PC-9 (cell line): ENCODE measurements around the gene KCNK3.

Experiments
- EZH2 ChIP-seq: fragments of 200-600 bp; sonication (generic); IDR thresholded peaks from 2 replicates; pipeline ENCODE4 v1.8.0; 2017; ENCODE audit warnings: antibody characterized with exemption, low read depth
- TF ChIP-seq, protein P1 (sequence below): fragments of 200-600 bp; sonication (generic); conservative IDR thresholded peaks from 2 replicates; pipeline ENCODE4 v1.6.1; 2017; ENCODE audit warnings: mixed run types, antibody characterized with exemption, mild to moderate bottlenecking, moderate library complexity

DNA sequence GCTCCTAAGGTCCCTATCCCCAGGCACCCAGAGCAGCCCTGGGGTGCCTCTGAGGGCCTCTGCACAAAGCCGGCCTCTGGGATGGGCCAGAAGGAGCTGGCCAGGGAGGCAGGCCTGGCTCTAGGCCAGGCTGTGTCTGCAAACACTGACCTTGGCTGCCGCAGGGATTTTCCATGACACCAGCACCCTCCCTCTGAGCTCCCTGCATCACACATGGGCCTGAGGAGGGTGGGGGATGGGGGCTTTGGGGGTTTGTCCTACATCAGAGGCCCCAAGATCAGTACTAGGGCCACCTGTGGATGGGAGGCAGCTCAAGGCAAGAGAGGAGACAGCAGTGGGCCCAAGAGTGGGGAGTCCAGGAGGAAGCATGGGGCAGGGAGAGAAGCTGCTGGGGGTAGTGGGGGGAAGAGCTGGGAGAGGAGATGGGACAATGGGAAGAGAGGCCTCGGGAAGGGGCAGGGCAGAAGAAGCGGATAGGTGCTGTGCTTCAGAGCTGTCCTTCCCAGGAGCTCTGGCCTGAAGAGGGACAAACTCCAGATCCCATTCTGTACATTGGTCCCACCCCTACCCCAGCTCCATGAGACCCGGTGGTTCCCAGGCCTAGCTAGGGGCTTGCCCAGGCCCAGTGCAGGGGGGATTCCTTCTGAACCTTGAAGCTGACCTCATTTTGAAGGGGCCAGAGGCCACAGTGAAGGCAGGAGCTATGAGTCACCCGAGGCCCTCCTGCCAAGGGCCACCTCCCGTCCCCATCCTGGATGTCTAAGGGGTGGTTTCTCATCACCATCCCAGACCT, 28.0 kb downstream of the KCNK3 start:
- TF ChIP-seq, protein P1, sequence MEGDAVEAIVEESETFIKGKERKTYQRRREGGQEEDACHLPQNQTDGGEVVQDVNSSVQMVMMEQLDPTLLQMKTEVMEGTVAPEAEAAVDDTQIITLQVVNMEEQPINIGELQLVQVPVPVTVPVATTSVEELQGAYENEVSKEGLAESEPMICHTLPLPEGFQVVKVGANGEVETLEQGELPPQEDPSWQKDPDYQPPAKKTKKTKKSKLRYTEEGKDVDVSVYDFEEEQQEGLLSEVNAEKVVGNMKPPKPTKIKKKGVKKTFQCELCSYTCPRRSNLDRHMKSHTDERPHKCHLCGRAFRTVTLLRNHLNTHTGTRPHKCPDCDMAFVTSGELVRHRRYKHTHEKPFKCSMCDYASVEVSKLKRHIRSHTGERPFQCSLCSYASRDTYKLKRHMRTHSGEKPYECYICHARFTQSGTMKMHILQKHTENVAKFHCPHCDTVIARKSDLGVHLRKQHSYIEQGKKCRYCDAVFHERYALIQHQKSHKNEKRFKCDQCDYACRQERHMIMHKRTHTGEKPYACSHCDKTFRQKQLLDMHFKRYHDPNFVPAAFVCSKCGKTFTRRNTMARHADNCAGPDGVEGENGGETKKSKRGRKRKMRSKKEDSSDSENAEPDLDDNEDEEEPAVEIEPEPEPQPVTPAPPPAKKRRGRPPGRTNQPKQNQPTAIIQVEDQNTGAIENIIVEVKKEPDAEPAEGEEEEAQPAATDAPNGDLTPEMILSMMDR = no peak
- no peak for TF ChIP-seq EZH2
